PC-9 (cell line): ENCODE measurements around the gene TMEM185A.

Experiments
- CTCF ChIP-seq: fragments of 200-600 bp; sonication (generic); conservative IDR thresholded peaks from 2 replicates; pipeline ENCODE4 v1.6.1; 2017; ENCODE audit warnings: mixed run types, antibody characterized with exemption, mild to moderate bottlenecking, moderate library complexity
- EZH2 ChIP-seq: fragments of 200-600 bp; sonication (generic); IDR thresholded peaks from 2 replicates; pipeline ENCODE4 v1.8.0; 2017; ENCODE audit warnings: antibody characterized with exemption, low read depth

DNA sequence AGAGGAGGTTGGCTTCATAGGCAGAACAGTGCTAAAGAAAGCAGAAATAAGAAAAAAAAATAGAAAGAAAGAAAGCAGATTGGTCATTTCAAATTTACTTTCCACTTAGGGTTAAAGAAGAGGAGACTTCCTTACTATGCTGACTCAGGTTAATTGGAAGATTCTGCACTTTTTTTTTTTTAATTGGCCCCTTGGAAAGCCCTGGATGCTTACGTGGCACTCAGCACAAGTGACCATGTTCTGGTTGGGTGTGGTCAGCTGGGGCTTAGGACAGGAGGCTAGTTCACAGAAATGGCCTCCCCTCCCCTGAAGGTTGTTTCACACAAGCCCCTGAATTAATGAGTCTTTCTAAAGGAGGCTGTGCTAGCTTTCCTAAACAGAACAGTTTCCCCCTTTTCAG, 58.8 kb downstream of the TMEM185A start:
- TF ChIP-seq CTCF (no peak), EZH2 (no peak)
